GM18519 (cell line): ENCODE measurements around the gene SEPTIN8.

ENCODE experiments used
- ATAC-seq: cut with Tn5 transposase; IDR thresholded peaks from one replicate; pipeline ENCODE4 v1.9.1; 2021; ENCODE audit warnings: mild to moderate bottlenecking, moderate library complexity; ENCODE audit not compliant: unreplicated experiment, low FRiP score

SEPTIN8 gene

DNA sequence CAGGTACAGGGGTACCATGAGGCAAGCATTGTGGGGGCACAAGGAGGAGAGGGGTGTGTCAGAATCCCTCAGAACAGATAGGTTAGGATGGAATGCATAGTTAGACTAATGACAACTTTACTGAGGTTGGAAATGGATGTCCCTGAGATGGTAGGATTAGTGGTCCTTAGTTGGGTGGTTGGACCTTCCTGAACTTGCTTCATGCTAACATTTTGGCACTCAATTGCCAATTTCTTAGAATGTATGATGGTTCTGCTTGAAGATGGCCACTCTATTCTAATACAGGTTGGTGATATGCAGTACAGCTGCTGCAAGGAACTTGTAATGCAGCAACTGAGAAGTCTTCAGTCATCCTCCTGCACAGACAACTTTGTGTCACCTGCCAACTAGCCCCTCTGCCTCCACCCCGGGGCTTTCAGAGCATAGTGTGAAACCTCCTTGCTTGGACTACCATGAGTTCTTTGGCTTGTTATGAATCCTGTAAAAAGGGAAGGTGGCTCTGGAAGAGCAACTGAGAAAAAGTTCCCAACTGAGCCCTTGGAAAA, 24.4 kb downstream of the SEPTIN8 start:
- ATAC-seq = no peak

DNA sequence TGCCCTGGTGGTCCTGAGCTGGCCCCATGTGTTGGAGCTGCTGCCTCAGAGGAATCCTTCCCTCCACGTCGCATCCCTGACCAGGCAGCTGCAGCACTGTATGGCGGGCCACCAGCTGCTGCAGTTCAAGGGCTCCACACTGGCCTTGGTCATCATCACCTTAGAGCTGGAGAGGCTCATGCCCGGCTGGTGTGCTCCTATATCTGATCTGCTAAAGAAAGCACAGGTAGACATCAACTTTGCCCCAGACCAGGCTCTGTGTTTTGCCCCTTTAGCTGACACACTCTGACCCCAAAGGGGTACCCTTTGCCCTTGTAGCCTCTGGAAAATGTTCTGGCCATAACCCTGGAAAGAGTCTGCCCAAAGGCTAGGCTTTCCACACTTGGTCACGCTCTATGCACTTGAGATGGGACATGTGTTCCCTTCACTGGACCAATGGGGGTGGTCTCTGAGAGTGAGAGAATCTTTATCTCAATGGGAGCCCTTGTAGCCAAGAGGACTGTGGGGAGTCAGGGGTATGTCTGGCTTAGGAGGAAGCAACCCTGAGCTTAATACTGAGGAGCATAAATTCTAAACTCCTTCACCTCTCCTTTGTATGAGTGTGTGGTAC, 25.0 kb downstream of the SEPTIN8 start:
- ATAC-seq = no peak

DNA sequence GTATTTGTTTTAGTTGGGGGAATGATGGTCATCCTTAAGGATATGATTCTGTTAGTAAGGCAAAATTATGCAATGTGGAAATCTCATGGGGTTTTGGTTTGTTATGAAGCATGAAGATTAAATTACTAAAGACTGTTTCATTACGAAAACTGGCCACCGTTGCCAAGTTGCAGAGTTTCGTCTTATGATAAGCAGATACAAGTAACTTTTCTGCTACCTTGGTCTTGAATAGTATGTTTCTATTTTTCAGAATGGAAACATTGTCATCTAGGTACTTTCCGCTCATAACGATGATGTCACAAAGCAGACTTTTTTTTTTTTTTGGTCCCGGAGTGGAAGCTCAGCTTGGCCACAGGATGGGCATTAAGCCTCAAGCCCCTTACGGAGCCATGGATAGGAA, 25.6 kb downstream of the SEPTIN8 start:
- ATAC-seq = no peak

DNA sequence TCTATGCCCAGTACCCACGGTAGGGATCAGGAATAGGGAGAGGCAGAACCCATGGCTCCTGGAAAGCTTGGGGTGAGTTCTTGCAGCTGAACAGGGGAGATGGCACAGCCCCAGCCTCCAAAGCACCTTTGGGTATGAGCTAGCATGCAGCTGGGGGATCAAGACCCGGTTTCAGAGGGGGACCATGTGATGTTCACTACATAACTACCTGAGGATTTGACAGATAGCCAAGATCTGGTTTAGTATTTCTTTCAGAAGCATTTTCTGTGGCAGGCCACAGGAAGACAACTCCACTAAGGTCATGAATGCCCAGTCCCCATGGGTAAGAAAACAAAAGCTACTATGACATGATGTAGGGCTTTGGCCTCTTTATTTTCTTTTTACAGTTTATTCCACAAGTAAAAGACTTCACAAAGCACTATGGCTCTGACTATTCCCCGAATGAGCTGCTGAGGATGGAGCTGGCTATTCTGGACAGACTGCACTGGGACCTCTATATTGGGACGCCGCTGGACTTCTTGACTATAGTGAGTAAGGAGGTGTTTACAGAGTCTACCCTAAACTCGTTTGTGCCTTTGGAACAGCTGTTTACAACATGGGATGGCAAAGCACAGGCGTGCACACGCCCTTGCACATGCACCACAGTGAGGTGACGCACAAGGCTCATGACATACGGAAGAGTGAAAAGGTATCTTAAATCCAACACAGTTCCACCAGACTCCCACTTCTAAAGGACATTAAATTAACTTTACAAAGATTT, 26.4 kb downstream of the SEPTIN8 start:
- ATAC-seq = no peak

DNA sequence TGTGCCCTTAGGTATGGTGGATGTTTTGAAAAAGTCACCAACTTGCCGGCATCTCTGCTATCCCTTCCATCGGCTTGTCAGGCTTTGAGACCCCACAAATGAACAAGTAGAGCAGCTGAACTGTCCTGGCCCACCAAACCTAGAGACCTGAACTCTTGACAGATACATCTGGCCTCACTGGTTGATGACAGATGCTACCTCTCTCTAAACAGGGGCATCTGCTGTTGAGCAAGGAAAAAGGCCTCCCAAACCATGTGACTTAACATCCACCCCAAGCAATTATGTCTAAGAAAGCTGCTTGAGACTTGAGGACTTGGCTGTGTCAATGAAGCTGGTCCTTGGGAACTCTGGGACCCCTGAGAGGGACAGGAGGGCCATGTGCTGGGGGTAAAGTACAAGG, 27.5 kb downstream of the SEPTIN8 start:
- ATAC-seq = no peak

DNA sequence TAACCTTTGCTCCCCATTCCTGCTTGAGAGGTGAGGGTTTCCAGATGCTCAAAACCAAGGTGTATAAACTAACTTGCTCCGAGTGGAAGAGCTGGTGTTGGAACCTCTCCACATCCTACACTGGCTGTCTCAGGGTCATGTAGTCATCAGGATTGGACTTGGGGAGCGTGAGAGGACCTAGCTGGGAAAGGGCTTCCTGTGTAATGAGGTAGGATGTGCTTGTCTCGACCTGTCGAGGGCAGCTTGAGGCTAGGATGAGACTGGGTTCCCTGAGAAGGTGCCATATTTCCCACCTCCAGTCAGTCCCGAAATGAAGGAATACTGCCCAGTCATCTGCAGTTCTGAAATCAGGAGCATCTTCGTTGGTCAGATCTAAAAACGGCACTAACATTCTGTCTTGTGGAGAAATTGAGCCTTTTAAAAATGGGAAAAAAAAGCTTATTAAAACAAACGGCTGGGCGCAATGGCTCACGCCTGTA, 28.5 kb downstream of the SEPTIN8 start:
- no peak for ATAC-seq

DNA sequence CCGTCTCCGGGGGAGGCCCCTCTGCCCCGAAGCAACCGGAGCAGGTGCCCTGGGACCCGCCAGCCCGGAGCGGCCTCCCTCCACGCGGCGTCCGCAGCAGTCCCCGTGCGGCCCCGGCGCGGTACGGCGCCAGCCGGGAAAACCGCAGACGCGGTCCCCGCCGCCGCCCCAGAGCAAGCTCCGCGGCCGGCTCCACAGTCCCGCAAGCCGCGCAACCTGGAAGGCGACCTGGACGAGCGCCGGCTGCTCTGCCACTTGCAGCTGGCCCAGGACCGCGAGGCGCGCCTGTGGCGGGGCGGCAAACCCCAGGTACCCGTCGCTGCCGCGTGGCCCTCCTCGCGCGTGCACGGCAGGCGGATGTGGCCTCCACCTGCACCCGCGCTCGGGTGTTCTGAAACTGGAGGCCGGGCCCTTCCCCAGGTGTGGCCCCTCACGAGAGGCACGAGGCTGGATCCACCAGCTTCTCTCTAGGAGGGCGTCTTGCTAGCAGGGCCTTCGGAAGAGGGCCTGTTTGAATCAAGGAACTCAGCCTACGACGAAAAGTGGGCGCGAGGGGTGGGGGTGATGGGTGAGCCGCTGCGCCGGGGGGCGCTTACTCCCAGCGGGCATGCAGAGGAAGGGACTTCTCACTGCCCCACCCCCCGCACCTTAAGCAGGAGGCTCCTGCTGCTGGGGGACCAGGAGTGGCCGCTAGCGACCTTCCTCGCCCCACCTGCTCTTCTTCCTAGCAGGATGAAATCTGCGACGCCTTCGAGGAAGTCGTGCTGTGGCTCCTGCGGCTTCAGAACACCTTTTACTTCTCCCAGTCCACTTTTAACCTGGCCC, 29.2 kb downstream of the SEPTIN8 start:
- ATAC-seq = no peak

DNA sequence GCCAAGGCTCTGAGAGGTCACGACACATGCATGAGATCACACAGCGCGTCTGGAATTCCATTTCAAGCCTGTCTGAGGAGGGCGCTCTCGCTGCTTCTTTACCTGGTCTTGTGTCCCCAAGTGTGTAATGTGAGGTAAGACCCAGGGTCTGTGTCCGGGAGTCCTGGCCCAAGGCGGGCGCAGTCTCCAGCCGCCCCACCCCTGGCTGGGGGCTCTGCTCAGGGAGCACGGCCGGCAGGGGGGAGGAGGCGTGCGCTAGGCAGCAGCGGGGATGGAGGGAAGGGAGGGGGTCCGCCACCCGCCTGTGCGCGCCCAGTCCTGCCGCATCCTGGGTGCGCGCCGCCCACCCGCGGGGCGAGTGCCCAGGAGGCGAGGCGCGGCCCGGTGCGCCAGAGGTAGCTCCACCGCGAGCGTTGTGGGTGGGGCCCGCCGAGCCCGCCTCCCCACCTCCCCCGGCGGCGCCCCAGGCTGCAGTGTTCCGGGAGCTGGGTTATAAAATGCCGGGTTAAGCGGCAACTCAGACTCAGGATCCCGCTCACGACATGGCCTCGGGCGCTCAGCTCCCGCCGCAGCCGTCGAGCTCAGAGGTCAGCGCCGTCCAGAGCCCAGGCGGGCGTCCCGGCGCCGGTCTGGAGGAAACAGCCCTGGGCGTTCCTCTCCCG, 30.0 kb downstream of the SEPTIN8 start, which contains the start of gene CCNI2:
CCNI2 (plus strand) TSS at position 473 of the 662 bp plus-strand sequence; CDS start at position 543, 70 bp downstream.
- no peak for ATAC-seq

DNA sequence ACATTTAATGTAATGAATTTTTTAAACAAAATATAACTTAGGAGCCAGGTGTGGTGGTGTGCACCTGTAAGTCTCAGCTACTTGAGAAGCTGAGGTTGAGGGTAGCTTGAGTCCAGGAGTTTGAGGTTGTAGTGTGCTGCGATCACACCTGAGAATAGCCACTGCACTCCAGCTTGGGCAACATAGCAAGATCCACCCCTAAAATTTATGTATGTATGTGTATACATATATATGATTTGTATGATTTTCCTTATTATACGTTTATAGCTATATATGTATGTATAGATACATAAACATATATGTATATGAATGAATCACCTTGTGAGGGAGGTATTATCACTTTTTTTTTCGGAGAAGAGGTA, 30.5 kb downstream of the SEPTIN8 start:
- ATAC-seq = no peak

DNA sequence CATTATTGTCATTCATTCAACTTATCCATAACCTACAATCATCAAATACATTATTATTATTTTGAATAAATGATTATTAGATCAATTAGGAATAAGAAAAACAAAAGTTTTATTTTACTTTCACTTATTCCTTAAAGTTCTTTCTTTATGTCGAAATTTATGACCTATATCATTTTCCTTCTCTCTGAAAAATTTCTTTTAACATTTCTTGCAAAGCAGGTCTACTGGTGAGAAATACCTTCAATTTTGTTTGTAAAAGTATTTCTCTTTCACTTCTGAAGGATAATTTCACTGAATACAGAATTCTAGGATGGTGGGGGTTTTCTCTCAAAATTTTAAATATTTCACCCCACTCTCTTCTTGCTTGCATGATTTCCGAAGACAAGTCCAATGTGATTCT, 32.4 kb downstream of the SEPTIN8 start:
- ATAC-seq = no peak

DNA sequence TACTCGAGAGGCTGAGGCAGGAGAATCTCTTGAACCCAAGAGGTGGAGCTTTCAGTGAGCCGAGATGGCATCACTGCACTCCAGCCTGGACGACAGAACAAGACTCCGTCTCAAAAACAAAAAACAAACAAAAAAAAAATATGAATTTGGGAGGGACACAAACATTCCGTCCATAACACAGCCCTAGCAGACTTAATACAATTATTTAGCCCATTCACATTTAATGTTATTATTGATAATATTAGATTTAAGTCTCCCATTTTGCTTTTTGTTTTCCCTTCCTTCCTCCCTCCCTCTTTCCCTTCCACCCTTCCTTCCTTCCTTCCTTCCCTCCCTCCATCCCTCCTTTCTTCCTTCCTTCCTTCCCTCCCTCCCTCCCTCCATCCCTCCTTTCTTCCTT, 34.4 kb downstream of the SEPTIN8 start:
- ATAC-seq = no peak

DNA sequence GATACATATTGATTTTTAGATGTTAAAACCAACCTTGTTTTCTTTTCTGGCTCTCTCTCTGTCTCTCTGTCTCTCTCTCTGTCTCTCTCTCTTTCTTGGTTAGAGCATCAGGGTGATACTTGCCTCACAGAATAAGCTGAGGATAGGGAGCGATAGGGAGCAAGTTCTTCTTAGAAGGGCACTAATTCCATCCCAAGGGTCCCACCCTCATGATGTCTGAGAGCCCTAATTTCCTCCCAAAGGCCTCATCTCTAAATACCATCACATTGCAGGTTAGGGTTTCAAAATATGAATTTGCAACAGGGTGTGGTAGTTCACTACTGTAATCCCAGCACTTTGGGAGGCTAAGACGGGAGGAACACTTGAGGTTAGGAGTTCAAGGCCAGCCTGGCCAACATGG, 34.9 kb downstream of the SEPTIN8 start:
- no peak for ATAC-seq

DNA sequence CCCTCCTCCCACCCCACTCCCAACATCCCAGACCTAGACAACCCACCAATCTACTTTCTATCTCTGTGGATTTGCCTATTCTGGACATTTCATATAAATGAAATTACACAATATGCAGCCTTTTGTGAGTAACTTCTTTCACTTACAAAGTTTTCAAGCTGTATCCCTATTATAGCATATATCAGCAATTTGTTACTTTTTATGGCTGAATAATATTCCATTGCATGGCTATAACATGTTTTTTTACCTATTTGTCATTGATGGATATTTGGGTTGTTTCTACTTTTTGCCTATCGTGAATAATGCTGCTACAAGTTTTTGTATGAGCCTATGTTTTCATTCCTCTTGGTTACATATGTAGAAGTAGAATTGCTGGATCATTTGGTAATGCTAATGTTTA, 37.8 kb downstream of the SEPTIN8 start:
- ATAC-seq = no peak

DNA sequence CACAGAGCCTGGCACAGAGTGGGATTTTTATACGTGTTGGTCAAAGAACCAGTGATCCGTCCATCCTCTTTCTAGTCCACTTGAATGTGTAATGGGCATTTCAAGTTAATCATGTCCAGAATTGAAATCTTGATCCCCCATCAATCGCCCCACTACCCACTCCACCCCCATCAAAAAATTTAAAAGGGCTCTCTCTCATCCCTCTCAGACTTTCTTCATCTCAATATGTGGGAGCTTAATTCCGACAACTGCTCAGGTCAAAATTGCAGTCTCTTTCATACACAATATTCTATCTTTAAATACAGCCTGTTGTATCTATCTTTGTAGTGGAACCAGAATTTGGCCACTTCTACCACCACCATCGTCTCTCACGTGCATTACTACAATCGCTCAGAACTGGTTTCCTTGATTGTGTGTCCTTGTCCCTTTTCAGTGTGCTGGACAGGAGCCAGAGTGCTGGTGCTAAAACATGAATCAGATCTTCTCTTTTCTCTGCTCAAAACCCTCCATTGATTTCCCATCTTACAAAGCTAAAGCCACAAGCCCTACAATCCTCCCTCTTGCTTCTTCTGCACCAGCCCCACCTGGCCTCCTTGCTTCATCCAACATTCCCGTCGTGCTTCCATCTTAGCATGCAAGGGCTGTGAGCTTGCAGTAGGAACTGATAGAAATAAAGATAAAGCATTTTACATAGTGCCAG, 38.9 kb downstream of the SEPTIN8 start:
- ATAC-seq = no peak

DNA sequence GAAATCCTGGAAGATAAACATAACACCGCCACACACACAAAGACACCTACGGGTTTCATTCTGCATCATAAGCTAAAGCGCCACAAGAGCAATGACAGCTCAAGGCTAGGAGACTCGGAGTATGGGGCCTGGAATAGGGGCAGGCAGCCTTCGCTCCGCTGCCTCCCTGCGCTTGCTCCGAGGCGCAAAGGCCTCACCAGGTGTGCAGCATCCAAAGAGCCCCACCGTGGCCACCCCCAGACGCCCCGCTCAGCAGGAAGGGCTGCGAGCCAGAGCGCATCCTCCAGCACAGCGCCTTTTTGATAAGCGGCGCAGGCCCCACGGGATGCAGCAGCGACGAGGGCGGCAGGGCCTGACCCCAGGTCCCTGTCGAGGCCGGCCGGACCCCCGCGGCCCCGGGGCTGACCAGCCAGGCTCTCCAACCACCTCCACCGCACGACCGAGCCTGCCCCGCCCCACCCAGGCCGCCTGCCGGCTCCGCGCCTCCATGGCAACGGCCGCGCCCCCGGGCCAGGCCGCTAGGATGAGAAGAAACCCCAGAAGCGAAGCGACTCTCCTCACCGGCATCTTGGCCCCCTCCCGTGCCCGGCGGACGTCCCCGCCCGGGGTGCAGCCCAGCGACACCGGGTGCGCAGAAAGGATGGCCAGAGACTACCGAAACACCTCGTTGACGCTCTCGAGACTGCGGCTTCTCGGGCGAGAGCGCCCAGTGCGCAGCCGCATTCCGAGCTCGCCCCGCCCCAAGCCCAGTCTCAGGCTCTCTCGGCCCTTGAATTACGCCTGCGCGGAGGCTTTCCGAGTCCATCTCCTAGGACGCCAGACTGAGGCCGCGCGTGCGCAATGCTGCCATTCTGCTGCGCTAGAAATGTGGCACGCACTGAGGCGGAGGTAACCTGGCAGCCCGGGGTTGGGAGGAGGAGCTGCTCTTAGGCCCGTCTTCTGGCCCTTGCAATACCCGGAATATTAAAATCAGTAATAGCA, 39.9 kb downstream of the SEPTIN8 start, which contains the start of gene KIF3A:
KIF3A (minus strand) TSS at position 694 of the 981 bp plus-strand sequence; CDS start at position 567, 127 bp downstream.
- peak; percentile 75 for ATAC-seq

DNA sequence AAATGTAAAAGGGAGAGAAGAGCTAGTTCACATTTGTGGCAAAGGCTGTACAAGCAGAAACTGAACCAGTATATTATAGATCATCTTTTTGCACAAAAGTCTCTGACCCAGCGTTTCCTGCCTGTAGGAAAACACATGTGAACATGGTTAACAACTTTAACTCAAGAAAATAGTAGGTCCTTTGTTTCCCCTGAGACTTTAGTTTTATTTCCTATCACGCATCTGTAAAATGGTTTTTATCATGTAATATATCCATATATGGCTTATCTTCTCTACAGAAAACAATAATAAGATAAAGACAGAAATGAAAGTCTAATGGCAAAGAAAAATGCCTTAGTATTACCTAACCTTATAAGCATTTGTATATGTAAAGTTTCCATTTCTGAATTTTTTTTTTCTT, 42.4 kb downstream of the SEPTIN8 start:
- ATAC-seq = no peak

DNA sequence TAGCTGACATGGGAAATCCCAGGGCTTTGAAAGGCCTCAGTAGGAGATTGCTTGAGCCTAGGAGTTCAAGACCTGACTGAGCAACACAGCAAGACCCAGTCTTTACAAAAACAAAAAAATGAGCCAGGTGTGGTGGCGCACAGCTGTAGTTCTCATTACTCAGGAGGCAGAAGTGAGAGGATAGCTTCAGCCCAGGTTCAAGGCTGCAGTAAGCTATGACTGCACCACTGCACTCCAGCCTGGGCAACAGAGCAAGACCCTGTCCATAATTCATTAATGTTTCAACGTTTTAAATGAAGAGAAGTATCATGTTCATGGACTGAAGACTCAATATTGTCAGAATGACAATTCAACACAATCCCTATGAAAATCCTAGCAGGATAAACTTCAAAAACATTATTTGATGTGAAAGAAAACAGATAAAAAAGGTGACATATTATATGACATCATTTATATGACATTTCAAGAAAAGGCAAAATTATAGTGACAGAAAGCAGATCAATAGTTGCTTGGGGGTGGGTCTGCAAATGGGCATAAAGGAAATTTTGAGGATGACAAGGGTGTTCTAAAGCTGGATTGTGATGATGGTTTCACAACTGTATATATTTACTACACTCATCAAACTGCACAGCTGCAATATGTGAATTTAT, 43.4 kb downstream of the SEPTIN8 start:
- ATAC-seq = no peak

DNA sequence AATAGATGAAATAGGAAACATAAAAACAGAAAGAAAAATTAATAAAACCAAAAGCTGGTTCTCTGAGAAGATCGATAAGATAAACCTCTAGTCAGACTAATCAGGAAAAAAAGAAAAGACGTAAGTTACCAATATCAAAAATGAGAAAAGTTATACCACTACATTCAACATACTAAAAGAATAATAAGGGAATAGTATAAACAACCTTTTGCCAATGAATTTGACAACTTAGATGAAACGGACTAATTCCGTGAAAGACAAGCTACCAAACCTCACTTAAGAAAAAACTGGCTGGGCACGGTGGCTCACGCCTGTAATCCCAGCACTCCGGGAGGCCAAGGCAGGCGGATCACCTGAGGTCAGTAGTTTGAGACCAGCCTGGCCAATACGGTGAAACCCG, 47.1 kb downstream of the SEPTIN8 start:
- ATAC-seq = no peak
